ENCODE measurements around the gene ADAM22. TPM values are rescaled to one million over a fixed set of nuclear protein-coding genes. Genes with fewer than 3 reads are reported as not detected.
A peak's percentile ranks its signal among the peaks of the same experiment; 100 is the strongest.

The ADAM22 gene
- total RNA-seq, 1 experiment from 2014 or later: 7.1 TPM

DNA sequence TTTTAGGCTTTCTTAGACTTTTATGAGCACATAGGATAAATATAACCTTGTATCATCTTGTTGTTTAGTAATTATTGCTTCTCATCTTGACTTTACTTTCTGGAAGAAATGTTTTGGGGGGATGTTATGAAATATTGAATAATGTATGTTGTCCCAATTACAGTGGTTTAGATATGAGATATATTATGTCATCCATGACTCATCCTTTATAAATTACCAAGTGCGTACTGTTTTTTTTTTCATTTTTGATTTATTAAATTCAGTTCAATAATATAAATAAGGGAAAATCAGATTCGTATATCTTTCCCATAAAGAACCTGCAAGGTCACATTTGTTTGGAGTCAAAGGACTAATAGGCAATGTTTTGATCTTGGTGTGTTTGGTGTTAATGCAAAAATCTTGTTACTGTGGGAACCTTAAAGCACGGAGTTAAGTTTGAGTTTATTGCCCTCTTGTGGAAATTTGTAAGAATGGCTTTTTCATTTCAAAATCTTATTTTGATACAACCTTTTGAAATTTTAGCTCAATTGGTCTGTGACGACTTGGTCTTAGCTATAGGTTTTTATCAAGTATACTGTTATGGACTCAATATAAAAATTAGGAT is 177.2 kb downstream of the ADAM22 start:
- Histone ChIP-seq H3K4me3 (ENCODE audit: low read depth, low read length, poor library complexity, severe bottlenecking) (no peak overlapping the region), H3K4me1 (ENCODE audit: insufficient read depth, low read length, poor library complexity, severe bottlenecking) (peaks cover under 1% of the 10 kb centered on the region), H3K36me3 (ENCODE audit: insufficient read depth, low read length, poor library complexity, severe bottlenecking) (no peaks in the 10 kb centered on the region), H3K27ac (ENCODE audit: low read depth, low read length, poor library complexity, severe bottlenecking) (no peak overlapping the region), H3K27me3 (replicated peaks; ENCODE audit: insufficient read depth, low read depth, low read length, poor library complexity) (no peaks in the 10 kb centered on the region), H3K9me3 (ENCODE audit: low read depth, low read length, poor library complexity, severe bottlenecking) (no peaks in the 10 kb centered on the region)
- intact Hi-C loops (cut with micrococcal nuclease; ENCODE audit: unreplicated experiment): loop anchor here (1.0 to 10.0 kb wide), 3 partner anchors 224 to 606 kb away; no protein-coding TSS in a partner anchor
- DNase-seq (ENCODE audit: low spot score): peak; percentile 57
- no TSS peak for BruUV-seq (replicated peaks)
- ChIA-PET CTCF (interaction anchor here (0.6 to 0.7 kb wide), 3 partner anchors 225 to 596 kb away, joined by 3 to 5 read pairs (median 4); no protein-coding TSS in a partner anchor), POLR2A (ENCODE audit: low non-redundant PET) (no interaction called here)
- TF ChIP-seq EZH2 (IDR thresholded peaks at IDR 0.05; ENCODE audit: borderline replicate concordance, low read depth, low read length, poor library complexity, severe bottlenecking): no peak
- TF ChIP-seq, protein P1, sequence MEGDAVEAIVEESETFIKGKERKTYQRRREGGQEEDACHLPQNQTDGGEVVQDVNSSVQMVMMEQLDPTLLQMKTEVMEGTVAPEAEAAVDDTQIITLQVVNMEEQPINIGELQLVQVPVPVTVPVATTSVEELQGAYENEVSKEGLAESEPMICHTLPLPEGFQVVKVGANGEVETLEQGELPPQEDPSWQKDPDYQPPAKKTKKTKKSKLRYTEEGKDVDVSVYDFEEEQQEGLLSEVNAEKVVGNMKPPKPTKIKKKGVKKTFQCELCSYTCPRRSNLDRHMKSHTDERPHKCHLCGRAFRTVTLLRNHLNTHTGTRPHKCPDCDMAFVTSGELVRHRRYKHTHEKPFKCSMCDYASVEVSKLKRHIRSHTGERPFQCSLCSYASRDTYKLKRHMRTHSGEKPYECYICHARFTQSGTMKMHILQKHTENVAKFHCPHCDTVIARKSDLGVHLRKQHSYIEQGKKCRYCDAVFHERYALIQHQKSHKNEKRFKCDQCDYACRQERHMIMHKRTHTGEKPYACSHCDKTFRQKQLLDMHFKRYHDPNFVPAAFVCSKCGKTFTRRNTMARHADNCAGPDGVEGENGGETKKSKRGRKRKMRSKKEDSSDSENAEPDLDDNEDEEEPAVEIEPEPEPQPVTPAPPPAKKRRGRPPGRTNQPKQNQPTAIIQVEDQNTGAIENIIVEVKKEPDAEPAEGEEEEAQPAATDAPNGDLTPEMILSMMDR (conservative IDR thresholded peaks at IDR 0.05; ENCODE audit: low read depth, low read length): peak; percentile 71

- POLR2A ChIA-PET (ENCODE audit: low non-redundant PET): no interaction called here
- CTCF ChIA-PET: interaction anchor here (0.6 to 0.7 kb wide), 2 partner anchors 226 to 418 kb away, joined by 3 to 4 read pairs; no protein-coding TSS in a partner anchor
- no peak overlapping the region for H3K27ac ChIP-seq (ENCODE audit: low read depth, low read length, poor library complexity, severe bottlenecking)
- no peak for TF ChIP-seq EZH2 (IDR thresholded peaks at IDR 0.05; ENCODE audit: borderline replicate concordance, low read depth, low read length, poor library complexity, severe bottlenecking)
- TF ChIP-seq, protein P1 (conservative IDR thresholded peaks at IDR 0.05; ENCODE audit: low read depth, low read length): no peak
- no peak for DNase-seq (ENCODE audit: low spot score)
- no peaks in the 10 kb centered on the region for H3K9me3 ChIP-seq (ENCODE audit: low read depth, low read length, poor library complexity, severe bottlenecking)
- intact Hi-C loops (cut with micrococcal nuclease; ENCODE audit: unreplicated experiment): loop anchor here (1.0 to 10.0 kb wide), 3 partner anchors 225 to 607 kb away; no protein-coding TSS in a partner anchor
- BruUV-seq (replicated peaks): no TSS peak
- no peaks in the 10 kb centered on the region for H3K27me3 ChIP-seq (replicated peaks; ENCODE audit: insufficient read depth, low read depth, low read length, poor library complexity)
- no peak overlapping the region for H3K4me3 ChIP-seq (ENCODE audit: low read depth, low read length, poor library complexity, severe bottlenecking)
- peaks cover 7% of the 10 kb centered on the region for H3K4me1 ChIP-seq (ENCODE audit: insufficient read depth, low read length, poor library complexity, severe bottlenecking)
- no peaks in the 10 kb centered on the region for H3K36me3 ChIP-seq (ENCODE audit: insufficient read depth, low read length, poor library complexity, severe bottlenecking)
These were observed 178.0 kb downstream of the ADAM22 start for GRCh38 chr7:88111954-88112471.

DNA sequence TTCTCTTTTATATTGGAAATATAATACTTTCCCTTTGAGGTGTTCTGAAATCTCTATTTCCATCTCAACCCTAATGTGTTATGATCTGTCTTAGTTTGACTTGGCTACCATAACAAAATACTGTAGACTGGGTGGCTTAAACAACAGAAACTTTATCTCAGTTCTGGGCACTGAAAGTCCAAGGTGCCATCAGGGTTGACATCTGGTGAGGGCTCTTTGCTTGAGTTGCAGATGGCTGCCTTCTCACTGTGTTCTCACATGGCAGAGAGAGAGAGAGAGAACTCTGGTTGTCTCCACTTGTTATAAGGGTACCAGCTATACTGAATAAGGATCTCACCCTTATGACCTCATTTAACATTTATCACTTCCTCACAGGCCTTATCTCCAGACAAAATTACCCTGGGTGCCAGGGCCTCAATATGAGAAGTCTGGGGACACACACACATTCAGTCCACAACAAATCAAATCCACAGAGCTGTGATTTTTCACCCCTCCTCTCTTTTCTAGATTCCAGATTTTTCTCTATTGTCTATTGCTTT is 181.3 kb downstream of the ADAM22 start:
- CTCF ChIA-PET: no interaction called here
- intact Hi-C loops (cut with micrococcal nuclease; ENCODE audit: unreplicated experiment): loop anchor here (10.0 kb wide), 1 partner anchor 611 kb away; no protein-coding TSS in a partner anchor
- POLR2A ChIA-PET (ENCODE audit: low non-redundant PET): no interaction called here

More for the DNA sequence above, 181.3 kb downstream of the ADAM22 start:
- no TSS peak for BruUV-seq (replicated peaks)
- Histone ChIP-seq H3K4me1 (ENCODE audit: insufficient read depth, low read length, poor library complexity, severe bottlenecking) (peaks cover 7% of the 10 kb centered on the region), H3K4me3 (ENCODE audit: low read depth, low read length, poor library complexity, severe bottlenecking) (no peak overlapping the region), H3K36me3 (ENCODE audit: insufficient read depth, low read length, poor library complexity, severe bottlenecking) (no peaks in the 10 kb centered on the region), H3K27me3 (replicated peaks; ENCODE audit: insufficient read depth, low read depth, low read length, poor library complexity) (no peaks in the 10 kb centered on the region), H3K27ac (ENCODE audit: low read depth, low read length, poor library complexity, severe bottlenecking) (no peak overlapping the region), H3K9me3 (ENCODE audit: low read depth, low read length, poor library complexity, severe bottlenecking) (no peaks in the 10 kb centered on the region)
- TF ChIP-seq, protein P1 (conservative IDR thresholded peaks at IDR 0.05; ENCODE audit: low read depth, low read length): no peak
- TF ChIP-seq EZH2 (IDR thresholded peaks at IDR 0.05; ENCODE audit: borderline replicate concordance, low read depth, low read length, poor library complexity, severe bottlenecking): no peak
- DNase-seq (ENCODE audit: low spot score): no peak

All from A673 (cell line).